ENCODE data around the gene TFR2.

- TF ChIP-seq CTCF (conservative IDR thresholded peaks at IDR 0.05; ENCODE audit: low read length): no peak
- no peak for TF ChIP-seq EZH2phosphoT487 (IDR thresholded peaks at IDR 0.05; ENCODE audit: borderline replicate concordance)
These were observed 14.2 kb downstream of the TFR2 start for GRCh38 chr7:100627238-100627549.
